Embryonic facial prominence (tissue), 1 donor: Measurements from ENCODE around the gene KIF1B.
"Not testable (repeated sequence)": the region's sequence is repeated elsewhere in the genome, so short reads cannot be mapped to it uniquely, and the experiment has no call there.

Source experiments
- DNase-seq: peaks from one replicate; pipeline ENCODE4 v3.0.0-alpha.2; 2016; ENCODE audit errors: extremely low spot score

KIF1B gene

GRCh38 chr1:10237157-10237539, 26.8 kb downstream of the KIF1B start:
- DNase-seq, result no peak

GRCh38 chr1:10242135-10242534, 31.8 kb downstream of the KIF1B start:
- no peak for DNase-seq

- no peak for DNase-seq
Observed at GRCh38 chr1:10242811-10243210, 32.4 kb downstream of the KIF1B start.

- DNase-seq, result no peak
Observed at GRCh38 chr1:10245674-10246073, 35.3 kb downstream of the KIF1B start.

- DNase-seq, result no peak
Observed at GRCh38 chr1:10249808-10250457, 39.6 kb downstream of the KIF1B start.

- DNase-seq, result no peak
Observed at GRCh38 chr1:10250663-10251062, 40.3 kb downstream of the KIF1B start.

GRCh38 chr1:10251325-10252108, 41.1 kb downstream of the KIF1B start:
- DNase-seq, result not testable (repeated sequence)

- no peak for DNase-seq
Observed at GRCh38 chr1:10252508-10252907, 42.1 kb downstream of the KIF1B start.

GRCh38 chr1:10253149-10253548, 42.8 kb downstream of the KIF1B start:
- no peak for DNase-seq

GRCh38 chr1:10253755-10254154, 43.4 kb downstream of the KIF1B start:
- peak; percentile 31 for DNase-seq

- no peak for DNase-seq
Observed at GRCh38 chr1:10257851-10258250, 47.5 kb downstream of the KIF1B start.

GRCh38 chr1:10259547-10259946, 49.2 kb downstream of the KIF1B start:
- DNase-seq, result not testable (repeated sequence)

- DNase-seq, result no peak
Observed at GRCh38 chr1:10263450-10264082, 53.2 kb downstream of the KIF1B start.

GRCh38 chr1:10265027-10265426, 54.7 kb downstream of the KIF1B start:
- no peak for DNase-seq

- no peak for DNase-seq
Observed at GRCh38 chr1:10265900-10266299, 55.5 kb downstream of the KIF1B start.

GRCh38 chr1:10267319-10267718, 56.9 kb downstream of the KIF1B start:
- DNase-seq, result no peak

- DNase-seq, result no peak
Observed at GRCh38 chr1:10267921-10268320, 57.6 kb downstream of the KIF1B start.

GRCh38 chr1:10271090-10271489, 60.7 kb downstream of the KIF1B start:
- DNase-seq, result no peak

- no peak for DNase-seq
Observed at GRCh38 chr1:10271869-10272268, 61.5 kb downstream of the KIF1B start.

GRCh38 chr1:10272274-10272673, 61.9 kb downstream of the KIF1B start:
- no peak for DNase-seq

GRCh38 chr1:10278880-10279279, 68.5 kb downstream of the KIF1B start:
- no peak for DNase-seq

GRCh38 chr1:10280439-10281350, 70.3 kb downstream of the KIF1B start:
- no peak for DNase-seq
